Parathyroid adenoma (tissue), 2 donors: ENCODE results near the gene S100A5.
A peak's percentile ranks its signal among the peaks of the same experiment; 100 is the strongest.
"Not testable (repeated sequence)": the region's sequence is repeated elsewhere in the genome, so short reads cannot be mapped to it uniquely, and the experiment has no call there.

Experiments used
- H2AFZ ChIP-seq: fragments of 300-600 bp; sonication (generic); one replicate; pipeline ENCODE4 v1.7.0; 2017; ENCODE audit warnings: antibody characterized with exemption, mild to moderate bottlenecking
- H3K27ac ChIP-seq: fragments of 300-600 bp; sonication (generic); one replicate; pipeline ENCODE4 v1.7.0; 2017
- H3K27me3 ChIP-seq: fragments of 300-600 bp; sonication (generic); one replicate; pipeline ENCODE4 v1.7.0; 2017; ENCODE audit warnings: low read length; ENCODE audit not compliant: control insufficient read depth, insufficient read depth
- H3K36me3 ChIP-seq: fragments of 300-600 bp; sonication (generic); one replicate; pipeline ENCODE4 v1.7.0; 2017; ENCODE audit warnings: low read length; ENCODE audit not compliant: control insufficient read depth, insufficient read depth
- H3K4me1 ChIP-seq: fragments of 300-600 bp; sonication (generic); one replicate; pipeline ENCODE4 v1.7.0; 2017; ENCODE audit warnings: control low read depth
- H3K4me2 ChIP-seq: fragments of 300-600 bp; sonication (generic); one replicate; pipeline ENCODE4 v1.7.0; 2017; ENCODE audit warnings: low read length
- H3K4me3 ChIP-seq: fragments of 300-600 bp; sonication (generic); one replicate; pipeline ENCODE4 v1.7.0; 2017; ENCODE audit warnings: low read depth, low read length
- H3K79me2 ChIP-seq: fragments of 300-600 bp; sonication (generic); one replicate; pipeline ENCODE4 v1.7.0; 2017; ENCODE audit warnings: control low read depth
- H3K9ac ChIP-seq: fragments of 300-600 bp; sonication (generic); one replicate; pipeline ENCODE4 v1.7.0; 2017; ENCODE audit warnings: mild to moderate bottlenecking
- H3K9me3 ChIP-seq: fragments of 300-600 bp; sonication (generic); one replicate; pipeline ENCODE4 v1.7.0; 2017; ENCODE audit warnings: low read length; ENCODE audit not compliant: control insufficient read depth
- TF ChIP-seq, protein P1 (sequence below): fragments of 300-600 bp; sonication (generic); IDR thresholded peaks from one replicate; pipeline ENCODE4 v1.7.0; 2017; ENCODE audit warnings: antibody characterized with exemption, mild to moderate bottlenecking
- donor health status: primary hyperparathyroidism.

The S100A5 gene

GRCh38 chr1:153577624-153578051 is 36.9 kb upstream of the S100A5 start:
- Histone ChIP-seq H3K4me3 (no peak overlapping the region), H3K9ac (no peak overlapping the region), H3K79me2 (no peaks in the 10 kb centered on the region), H3K4me1 (no peaks in the 10 kb centered on the region), H2AFZ (no peak overlapping the region), H3K36me3 (no peaks in the 10 kb centered on the region), H3K27ac (no peak overlapping the region), H3K27me3 (no peaks in the 10 kb centered on the region), H3K4me2 (no peak overlapping the region), H3K9me3 (no peaks in the 10 kb centered on the region)
- TF ChIP-seq, protein P1, sequence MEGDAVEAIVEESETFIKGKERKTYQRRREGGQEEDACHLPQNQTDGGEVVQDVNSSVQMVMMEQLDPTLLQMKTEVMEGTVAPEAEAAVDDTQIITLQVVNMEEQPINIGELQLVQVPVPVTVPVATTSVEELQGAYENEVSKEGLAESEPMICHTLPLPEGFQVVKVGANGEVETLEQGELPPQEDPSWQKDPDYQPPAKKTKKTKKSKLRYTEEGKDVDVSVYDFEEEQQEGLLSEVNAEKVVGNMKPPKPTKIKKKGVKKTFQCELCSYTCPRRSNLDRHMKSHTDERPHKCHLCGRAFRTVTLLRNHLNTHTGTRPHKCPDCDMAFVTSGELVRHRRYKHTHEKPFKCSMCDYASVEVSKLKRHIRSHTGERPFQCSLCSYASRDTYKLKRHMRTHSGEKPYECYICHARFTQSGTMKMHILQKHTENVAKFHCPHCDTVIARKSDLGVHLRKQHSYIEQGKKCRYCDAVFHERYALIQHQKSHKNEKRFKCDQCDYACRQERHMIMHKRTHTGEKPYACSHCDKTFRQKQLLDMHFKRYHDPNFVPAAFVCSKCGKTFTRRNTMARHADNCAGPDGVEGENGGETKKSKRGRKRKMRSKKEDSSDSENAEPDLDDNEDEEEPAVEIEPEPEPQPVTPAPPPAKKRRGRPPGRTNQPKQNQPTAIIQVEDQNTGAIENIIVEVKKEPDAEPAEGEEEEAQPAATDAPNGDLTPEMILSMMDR = no peak

DNA sequence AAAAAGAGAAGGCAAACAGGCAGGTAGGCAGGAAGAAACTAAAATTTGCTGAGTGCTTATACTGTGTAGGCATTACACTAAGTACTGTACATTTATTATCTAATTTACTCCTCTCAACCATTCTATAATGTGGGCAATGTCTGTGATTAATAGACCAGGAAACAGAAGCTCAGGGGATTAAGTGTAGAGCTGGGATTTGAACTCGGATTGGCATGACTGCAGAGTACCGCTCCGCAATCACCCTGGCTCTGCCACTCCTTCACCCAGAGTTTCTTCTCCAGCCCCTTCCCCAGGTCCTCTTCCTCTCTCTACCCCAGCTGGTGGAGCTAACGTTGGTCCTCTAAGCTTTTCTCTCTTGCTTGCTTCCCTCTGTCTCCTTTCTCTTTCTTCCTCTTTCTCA is 36.4 kb upstream of the S100A5 start:
- Histone ChIP-seq H2AFZ (no peak overlapping the region), H3K79me2 (no peaks in the 10 kb centered on the region), H3K4me2 (no peak overlapping the region), H3K9ac (no peak overlapping the region), H3K9me3 (no peaks in the 10 kb centered on the region), H3K27me3 (no peaks in the 10 kb centered on the region), H3K4me3 (no peak overlapping the region), H3K36me3 (no peaks in the 10 kb centered on the region), H3K27ac (no peak overlapping the region), H3K4me1 (no peaks in the 10 kb centered on the region)
- TF ChIP-seq, protein P1 = no peak

DNA sequence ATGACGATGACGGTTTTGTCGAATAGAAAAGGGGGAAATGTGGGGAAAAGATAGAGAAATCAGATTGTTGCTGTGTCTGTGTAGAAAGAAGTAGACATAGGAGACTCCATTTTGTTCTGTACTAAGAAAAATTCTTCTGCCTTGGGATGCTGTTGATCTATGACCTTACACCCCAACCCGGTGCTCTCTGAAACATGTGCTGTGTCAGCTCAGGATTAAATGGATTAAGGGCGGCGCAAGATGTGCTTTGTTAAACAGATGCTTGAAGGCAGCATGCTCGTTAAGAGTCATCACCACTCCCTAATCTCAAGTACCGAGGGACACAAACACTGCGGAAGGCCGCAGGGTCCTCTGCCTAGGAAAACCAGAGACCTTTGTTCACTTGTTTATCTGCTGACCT is 34.8 kb upstream of the S100A5 start:
- not testable (repeated sequence) for H3K9me3 ChIP-seq, H3K27ac ChIP-seq, H3K36me3 ChIP-seq, H2AFZ ChIP-seq, H3K9ac ChIP-seq, H3K79me2 ChIP-seq, H3K4me2 ChIP-seq, H3K27me3 ChIP-seq, H3K4me1 ChIP-seq, H3K4me3 ChIP-seq

GRCh38 chr1:153575081-153575491 is 34.4 kb upstream of the S100A5 start:
- not testable (repeated sequence) for H3K79me2 ChIP-seq, H3K27ac ChIP-seq, H3K36me3 ChIP-seq, H2AFZ ChIP-seq, H3K9ac ChIP-seq, H3K4me1 ChIP-seq, H3K9me3 ChIP-seq, H3K27me3 ChIP-seq, H3K4me3 ChIP-seq, H3K4me2 ChIP-seq

- Histone ChIP-seq H3K27me3 (no peaks in the 10 kb centered on the region), H3K36me3 (no peaks in the 10 kb centered on the region), H2AFZ (no peak overlapping the region), H3K4me1 (no peaks in the 10 kb centered on the region), H3K9ac (no peak overlapping the region), H3K9me3 (no peaks in the 10 kb centered on the region), H3K4me3 (no peak overlapping the region), H3K27ac (no peak overlapping the region), H3K79me2 (no peaks in the 10 kb centered on the region), H3K4me2 (no peak overlapping the region)
- TF ChIP-seq, protein P1 = no peak
These were observed 32.6 kb upstream of the S100A5 start for GRCh38 chr1:153573351-153573750.

- TF ChIP-seq, protein P1 = peak; percentile 84
- Histone ChIP-seq H3K36me3 (no peaks in the 10 kb centered on the region), H3K4me3 (no peak overlapping the region), H3K27me3 (no peaks in the 10 kb centered on the region), H3K4me2 (no peak overlapping the region), H3K9ac (peak overlapping the region; percentile 28), H3K27ac (peak overlapping the region; percentile 24), H3K9me3 (no peaks in the 10 kb centered on the region), H2AFZ (peak overlapping the region; percentile 46), H3K79me2 (no peaks in the 10 kb centered on the region), H3K4me1 (no peaks in the 10 kb centered on the region)
These were observed 31.9 kb upstream of the S100A5 start for GRCh38 chr1:153572569-153573015.
